ENCODE measurements around the gene VIPR1. TPM values are rescaled to one million over a fixed set of nuclear protein-coding genes. Genes with fewer than 3 reads are reported as not detected.
"Not testable (repeated sequence)": the region's sequence is repeated elsewhere in the genome, so short reads cannot be mapped to it uniquely, and the experiment has no call there.

Gene VIPR1
- total RNA-seq, 4 donors from 2014 or later, result 3.0 to 6.6 (median 4.6) TPM

- H3K27ac ChIP-seq (replicated peaks in 1 of 4), result no peak overlapping the region
- 85% methylated on average over 2 of the region's 2 CpGs for WGBS
- intact Hi-C loops (cut with DNase I), result no loop called here
- no peaks in the 10 kb centered on the region for H3K27me3 ChIP-seq
- DNase-seq (ENCODE audit: extremely low spot score), result no peak
- H3K36me3 ChIP-seq, result peaks cover 17 to 64% (median 43%) of the 10 kb centered on the region in 4 donors
- no peak for TF ChIP-seq POLR2AphosphoS5 (IDR thresholded peaks at IDR 0.05)
- no peak for TF ChIP-seq POLR2A (IDR thresholded peaks at IDR 0.05; ENCODE audit: low read depth)
- TF ChIP-seq CTCF (IDR thresholded peaks at IDR 0.05), result no peak
- no peak for TF ChIP-seq EP300 (IDR thresholded peaks at IDR 0.05)
- peaks cover 0 to 10% (median under 1%) of the 10 kb centered on the region in 4 donors for H3K9me3 ChIP-seq
- peaks cover 0 to 2% (median 0%) of the 10 kb centered on the region in 4 donors for H3K4me1 ChIP-seq
- H3K4me3 ChIP-seq, result no peak overlapping the region
Measured at GRCh38 chr3:42569593-42570142, 67.2 kb downstream of the VIPR1 start.

- no peak for DNase-seq (ENCODE audit: extremely low spot score)
- H3K27ac ChIP-seq (replicated peaks in 1 of 4), result no peak overlapping the region
- intact Hi-C loops (cut with DNase I), result no loop called here
- WGBS, result 71% methylated on average over 3 of the region's 3 CpGs
- no peaks in the 10 kb centered on the region for H3K27me3 ChIP-seq
- H3K9me3 ChIP-seq, result peaks cover 0 to 13% (median 3%) of the 10 kb centered on the region in 4 donors
- no peak overlapping the region for H3K4me3 ChIP-seq
- H3K4me1 ChIP-seq, result peaks cover 0 to 2% (median 0%) of the 10 kb centered on the region in 4 donors
- peaks cover 0 to 42% (median 24%) of the 10 kb centered on the region in 4 donors for H3K36me3 ChIP-seq
- TF ChIP-seq POLR2AphosphoS5 (IDR thresholded peaks at IDR 0.05) (no peak), POLR2A (IDR thresholded peaks at IDR 0.05; ENCODE audit: low read depth) (no peak), CTCF (IDR thresholded peaks at IDR 0.05) (peak in 1 of 3 experiments; percentile 36), EP300 (IDR thresholded peaks at IDR 0.05) (no peak)
Measured at GRCh38 chr3:42572278-42572677, 69.8 kb downstream of the VIPR1 start.

- TF ChIP-seq POLR2A (IDR thresholded peaks at IDR 0.05; ENCODE audit: low read depth) (no peak), EP300 (IDR thresholded peaks at IDR 0.05) (no peak), CTCF (IDR thresholded peaks at IDR 0.05) (no peak), POLR2AphosphoS5 (IDR thresholded peaks at IDR 0.05) (no peak)
- intact Hi-C loops (cut with DNase I), result no loop called here
- Histone ChIP-seq H3K4me3 (no peak overlapping the region), H3K4me1 (peaks cover 1 to 19% (median 8%) of the 10 kb centered on the region in 4 donors), H3K27me3 (no peaks in the 10 kb centered on the region), H3K9me3 (peaks cover 0 to 13% (median 3%) of the 10 kb centered on the region in 4 donors), H3K27ac (replicated peaks in 1 of 4) (no peak overlapping the region), H3K36me3 (peaks cover 0 to 32% (median 16%) of the 10 kb centered on the region in 4 donors)
- DNase-seq (ENCODE audit: extremely low spot score), result no peak
Measured at GRCh38 chr3:42575137-42575741, 72.8 kb downstream of the VIPR1 start.

GRCh38 chr3:42578054-42578453, 75.6 kb downstream of the VIPR1 start:
- Histone ChIP-seq H3K36me3 (peaks cover 0 to 28% (median 14%) of the 10 kb centered on the region in 4 donors), H3K4me3 (no peak overlapping the region), H3K27me3 (no peaks in the 10 kb centered on the region), H3K4me1 (peaks cover 15 to 37% (median 28%) of the 10 kb centered on the region in 4 donors), H3K27ac (replicated peaks in 1 of 4) (no peak overlapping the region), H3K9me3 (peaks cover 0 to 13% (median 3%) of the 10 kb centered on the region in 4 donors)
- intact Hi-C loops (cut with DNase I), result no loop called here
- WGBS, result 97% methylated on average over 4 of the region's 4 CpGs
- no peak for DNase-seq (ENCODE audit: extremely low spot score)
- TF ChIP-seq POLR2A (IDR thresholded peaks at IDR 0.05; ENCODE audit: low read depth) (no peak), CTCF (IDR thresholded peaks at IDR 0.05) (no peak), POLR2AphosphoS5 (IDR thresholded peaks at IDR 0.05) (no peak), EP300 (IDR thresholded peaks at IDR 0.05) (no peak)

- Histone ChIP-seq H3K36me3 (peaks cover 0 to 17% (median 9%) of the 10 kb centered on the region in 4 donors), H3K4me1 (peaks cover 15 to 37% (median 28%) of the 10 kb centered on the region in 4 donors)
- H3K27me3 ChIP-seq; H3K4me3 ChIP-seq; H3K27ac ChIP-seq (replicated peaks in 1 of 4); intact Hi-C loops (cut with DNase I); DNase-seq (ENCODE audit: extremely low spot score); H3K9me3 ChIP-seq: not testable (repeated sequence)
- WGBS, result 99% methylated on average over 4 of the region's 4 CpGs
Measured at GRCh38 chr3:42579346-42579745, 76.9 kb downstream of the VIPR1 start.
